ENCODE data around the gene CDKN1C.

DNA sequence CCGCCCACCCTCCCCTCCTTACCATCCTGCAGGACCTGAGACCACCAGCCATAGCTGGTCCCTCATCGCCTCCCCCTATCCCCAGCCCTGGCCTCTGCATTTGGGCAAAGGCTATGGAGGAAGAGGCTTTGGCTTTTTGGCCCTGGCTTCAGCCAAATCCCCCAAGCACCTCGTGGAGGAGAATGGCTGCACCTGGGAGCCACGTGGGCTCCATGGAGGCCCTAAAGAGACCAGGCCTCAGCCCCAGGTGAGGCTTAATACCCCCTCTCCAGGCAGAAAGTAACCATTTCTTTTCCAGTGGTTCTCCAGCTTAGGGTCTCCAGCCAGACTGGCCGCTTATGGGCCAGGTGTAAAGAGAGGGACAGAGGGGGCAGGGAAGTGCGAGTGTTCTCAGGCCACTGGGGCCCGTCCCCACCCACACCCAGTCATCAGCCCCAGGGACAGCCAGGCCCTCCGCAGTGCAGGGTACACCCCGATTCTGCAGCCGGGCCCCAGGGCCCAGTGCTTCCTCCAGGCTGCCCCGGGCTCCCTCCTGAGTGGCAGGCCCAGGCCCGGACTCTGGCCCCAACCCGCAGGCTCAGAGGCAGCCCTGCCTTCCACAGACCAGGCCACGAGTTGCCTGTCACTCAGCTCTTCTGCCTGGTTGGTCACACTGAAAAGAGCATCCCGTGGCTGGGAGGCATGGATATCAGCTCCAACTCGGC is 26.4 kb downstream of the CDKN1C start:
- TF ChIP-seq, protein P1, sequence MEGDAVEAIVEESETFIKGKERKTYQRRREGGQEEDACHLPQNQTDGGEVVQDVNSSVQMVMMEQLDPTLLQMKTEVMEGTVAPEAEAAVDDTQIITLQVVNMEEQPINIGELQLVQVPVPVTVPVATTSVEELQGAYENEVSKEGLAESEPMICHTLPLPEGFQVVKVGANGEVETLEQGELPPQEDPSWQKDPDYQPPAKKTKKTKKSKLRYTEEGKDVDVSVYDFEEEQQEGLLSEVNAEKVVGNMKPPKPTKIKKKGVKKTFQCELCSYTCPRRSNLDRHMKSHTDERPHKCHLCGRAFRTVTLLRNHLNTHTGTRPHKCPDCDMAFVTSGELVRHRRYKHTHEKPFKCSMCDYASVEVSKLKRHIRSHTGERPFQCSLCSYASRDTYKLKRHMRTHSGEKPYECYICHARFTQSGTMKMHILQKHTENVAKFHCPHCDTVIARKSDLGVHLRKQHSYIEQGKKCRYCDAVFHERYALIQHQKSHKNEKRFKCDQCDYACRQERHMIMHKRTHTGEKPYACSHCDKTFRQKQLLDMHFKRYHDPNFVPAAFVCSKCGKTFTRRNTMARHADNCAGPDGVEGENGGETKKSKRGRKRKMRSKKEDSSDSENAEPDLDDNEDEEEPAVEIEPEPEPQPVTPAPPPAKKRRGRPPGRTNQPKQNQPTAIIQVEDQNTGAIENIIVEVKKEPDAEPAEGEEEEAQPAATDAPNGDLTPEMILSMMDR (IDR thresholded peaks at IDR 0.05; ENCODE audit: insufficient read depth, low read length, poor library complexity, severe bottlenecking): no peak
- TF ChIP-seq EZH2phosphoT487 (conservative IDR thresholded peaks at IDR 0.05; ENCODE audit: low read length): no peak
